Adrenal gland (tissue), 12 donors: ENCODE measurements around the gene NCKAP5. TPM values are rescaled to one million over a fixed set of nuclear protein-coding genes. Genes with fewer than 3 reads are reported as not detected.

Experiments
- DNase-seq, 7 donors: peaks; one replicate each; pipeline ENCODE4 v3.0.0-alpha.2; 2019 to 2020
- H3K27ac ChIP-seq, 5 donors: fragments of 200-600 bp; sonication (generic) in 4 of 5; 1 replicate in 3 of 5; 2 replicates in 2 of 5; pipeline versions ENCODE4 v1.5.1 to v1.8.0; 2016 to 2020; ENCODE audit warnings: mild to moderate bottlenecking in 1 of 5
- H3K27me3 ChIP-seq: fragments of 200-600 bp; 2 replicates; pipeline ENCODE4 v1.8.0; 2021
- H3K36me3 ChIP-seq, 2 donors: fragments of 200-600 bp; replicated peaks in 1 of 2; 1 replicate in 1 of 2; 2 replicates in 1 of 2; pipeline versions ENCODE4 v1.5.1 to v1.8.0; 2018 to 2022
- H3K4me1 ChIP-seq, 2 donors: fragments of 200-600 bp; replicated peaks in 1 of 2; 1 replicate in 1 of 2; 2 replicates in 1 of 2; pipeline versions ENCODE4 v1.5.1 to v1.8.0; 2018 to 2021
- H3K4me3 ChIP-seq, 4 donors: fragments of 200-600 bp; sonication (generic) in 3 of 4; one replicate each; pipeline ENCODE4 v1.5.1; 2016 to 2018
- H3K9me3 ChIP-seq, 3 donors: fragments of 200-600 bp; sonication (generic) in 1 of 3; replicated peaks in 1 of 3; 1 replicate in 2 of 3; 2 replicates in 1 of 3; pipeline versions ENCODE4 v1.5.1 to v1.8.0; 2016 to 2021
- POLR2A ChIP-seq, 2 donors: fragments of 450-650 bp; IDR thresholded peaks; one replicate each; pipeline ENCODE4 v1.6.1; 2017; ENCODE audit warnings: antibody characterized with exemption in 2 of 2, mild to moderate bottlenecking in 2 of 2, moderate library complexity in 1 of 2
- WGBS, 4 donors: extraction: QIAGEN DNeasy Blood & Tissue Kit in 2 of 4; methylation state at CpG; one replicate each; pipeline versions ENCODE4 v1.1.5 to v1.1.7; 2013 to 2017; 5-methylcytosine and 5-hydroxymethylcytosine counted together
- intact Hi-C, 2 donors: fragments of 100-400 bp; cut with DNase I; formaldehyde crosslinking; loops; one replicate each; pipeline versions ENCODE4 v1.14.1 to v1.15.0; 2022 to 2023
- polyA plus RNA-seq, 3 donors: library from polyadenylated mRNA; stranded (reverse); fragments of 200-250 nt in 2 of 3; fragments of 350-450 nt in 1 of 3; fragmentation: Illumina TruSeq in 1 of 3; extraction: RNeasy Lipid Tissue Mini Kit (QIAGEN cat#74804) in 1 of 3; gene quantifications; one replicate each; pipeline ENCODE4 v1.2.3, GENCODE V29; 2013 to 2014
- total RNA-seq, 9 donors: library from RNA; depleted of rRNA in 4 of 9; stranded (reverse); fragments of >200 nt in 4 of 9; fragments of 120-200 nt in 1 of 9; fragmentation: NEBNext Ultra II Directional in 1 of 9; extraction: Animal tissue kit (Norgen Biotek cat#: 25700) in 1 of 9; gene quantifications; one replicate each; pipeline versions ENCODE4 v1.1.0 to v1.2.4, GENCODE V29; 2013 to 2023
- TF ChIP-seq, protein P1 (sequence below), 6 experiments: fragments of 450-650 bp in 4 of 6; fragments of 200-600 bp in 2 of 6; sonication (generic) in 1 of 6; IDR thresholded peaks; 1 replicate in 5 of 6; 2 replicates in 1 of 6; pipeline versions ENCODE4 v1.5.1 to v1.8.0; 2016 to 2021; ENCODE audit warnings: antibody characterized with exemption in 6 of 6, mild to moderate bottlenecking in 2 of 6, moderate library complexity in 1 of 6
- donor health status: healthy with polysubstance abuse.
- donor health status: Bipolar disorder and iron deficiency.
- donor health status: DM: yes; HTN: yes; CAD: no.
- donor health status: DM: no; HTN: no; CAD: no.
- donor health status: DM: no; HTN: no; CAD: no.
- donor health status: DM: yes; HTN: yes; CAD: no.

NCKAP5 gene
- total and polyA plus RNA-seq, 12 donors, result 0.06 to 3.1 (median 1.1) TPM

DNA sequence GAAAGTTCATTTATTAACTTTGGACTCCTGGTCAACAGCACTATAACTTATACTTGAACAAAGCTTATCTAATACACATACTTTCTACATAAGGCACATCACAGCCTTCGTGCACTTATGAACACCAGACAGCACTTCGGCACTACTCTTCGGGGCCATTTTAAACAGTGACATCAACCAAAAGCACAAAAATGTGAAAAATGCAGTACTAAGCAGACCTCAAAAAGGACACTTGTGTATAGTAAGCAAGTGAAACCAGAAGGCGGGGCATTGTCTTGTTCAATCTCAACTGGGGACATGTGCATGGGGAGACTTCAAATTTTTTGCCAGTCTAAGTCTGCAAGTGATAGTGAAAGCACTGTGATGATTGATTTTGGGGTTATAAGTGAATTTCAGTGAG is 163.0 kb downstream of the NCKAP5 start:
- Histone ChIP-seq H3K4me3 (no peak overlapping the region), H3K27ac (no peak overlapping the region), H3K27me3 (no peaks in the 10 kb centered on the region), H3K9me3 (no peaks in the 10 kb centered on the region), H3K4me1 (no peaks in the 10 kb centered on the region), H3K36me3 (no peaks in the 10 kb centered on the region)
- intact Hi-C loops, result no loop called here
- WGBS, 4 donors, result 87 to 93% (median 89%) methylated on average over 4 of the region's 4 CpGs
- DNase-seq, result no peak
- no peak for TF ChIP-seq POLR2A (IDR thresholded peaks at IDR 0.05)
- TF ChIP-seq, protein P1, sequence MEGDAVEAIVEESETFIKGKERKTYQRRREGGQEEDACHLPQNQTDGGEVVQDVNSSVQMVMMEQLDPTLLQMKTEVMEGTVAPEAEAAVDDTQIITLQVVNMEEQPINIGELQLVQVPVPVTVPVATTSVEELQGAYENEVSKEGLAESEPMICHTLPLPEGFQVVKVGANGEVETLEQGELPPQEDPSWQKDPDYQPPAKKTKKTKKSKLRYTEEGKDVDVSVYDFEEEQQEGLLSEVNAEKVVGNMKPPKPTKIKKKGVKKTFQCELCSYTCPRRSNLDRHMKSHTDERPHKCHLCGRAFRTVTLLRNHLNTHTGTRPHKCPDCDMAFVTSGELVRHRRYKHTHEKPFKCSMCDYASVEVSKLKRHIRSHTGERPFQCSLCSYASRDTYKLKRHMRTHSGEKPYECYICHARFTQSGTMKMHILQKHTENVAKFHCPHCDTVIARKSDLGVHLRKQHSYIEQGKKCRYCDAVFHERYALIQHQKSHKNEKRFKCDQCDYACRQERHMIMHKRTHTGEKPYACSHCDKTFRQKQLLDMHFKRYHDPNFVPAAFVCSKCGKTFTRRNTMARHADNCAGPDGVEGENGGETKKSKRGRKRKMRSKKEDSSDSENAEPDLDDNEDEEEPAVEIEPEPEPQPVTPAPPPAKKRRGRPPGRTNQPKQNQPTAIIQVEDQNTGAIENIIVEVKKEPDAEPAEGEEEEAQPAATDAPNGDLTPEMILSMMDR (IDR thresholded peaks at IDR 0.05), result no peak

DNA sequence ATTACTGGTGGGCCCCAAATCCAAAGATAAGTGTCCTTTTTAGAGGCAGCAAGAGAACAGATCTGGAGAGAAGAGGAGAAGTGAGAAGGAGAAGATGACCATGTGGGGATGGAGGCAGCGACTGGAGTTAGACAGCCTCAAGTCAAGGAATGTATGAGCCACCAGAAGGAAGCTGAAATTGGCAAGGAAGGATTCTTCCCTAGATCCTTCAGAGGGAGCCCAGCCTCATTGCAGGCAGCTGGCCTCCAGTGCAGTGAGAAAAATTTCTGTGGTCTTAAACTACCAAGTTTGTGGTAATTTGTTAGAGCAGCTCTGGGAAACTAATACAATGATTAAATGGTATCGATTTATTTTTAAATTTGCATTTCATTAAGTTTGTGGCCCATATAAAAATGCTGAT is 167.9 kb downstream of the NCKAP5 start:
- intact Hi-C loops, result no loop called here
- TF ChIP-seq POLR2A (IDR thresholded peaks at IDR 0.05), result no peak
- TF ChIP-seq, protein P1 (IDR thresholded peaks at IDR 0.05), result no peak
- H3K4me3 ChIP-seq, result no peak overlapping the region
- H3K27ac ChIP-seq, result no peak overlapping the region
- H3K36me3 ChIP-seq, result no peaks in the 10 kb centered on the region
- 87 to 95% (median 94%) methylated on average over 2 of the region's 2 CpGs for WGBS, 4 donors
- no peaks in the 10 kb centered on the region for H3K4me1 ChIP-seq
- no peak for DNase-seq
- no peaks in the 10 kb centered on the region for H3K27me3 ChIP-seq
- H3K9me3 ChIP-seq, result no peaks in the 10 kb centered on the region

DNA sequence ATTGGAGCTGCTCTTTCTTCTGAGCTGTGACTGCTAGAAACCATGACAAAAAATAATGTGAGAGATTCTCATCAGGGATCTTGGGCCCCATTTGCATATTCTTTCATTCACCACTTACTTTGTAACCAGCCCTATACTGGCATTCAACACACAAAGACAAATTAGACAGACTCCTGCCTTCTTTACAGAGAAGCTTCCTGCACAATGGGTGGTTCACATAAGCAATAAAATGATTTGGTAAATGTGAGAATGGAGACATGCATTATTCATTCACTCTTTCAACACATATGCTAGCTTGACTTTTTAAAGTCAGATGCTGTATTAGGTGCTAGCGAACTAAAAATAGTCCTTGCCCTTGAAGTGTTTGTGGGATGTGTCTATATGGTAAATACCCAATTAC is 174.4 kb downstream of the NCKAP5 start:
- Histone ChIP-seq H3K4me3 (no peak overlapping the region), H3K27ac (no peak overlapping the region), H3K9me3 (no peaks in the 10 kb centered on the region), H3K36me3 (no peaks in the 10 kb centered on the region), H3K4me1 (no peaks in the 10 kb centered on the region), H3K27me3 (no peaks in the 10 kb centered on the region)
- WGBS, 4 donors, result 75 to 93% (median 84%) methylated on average over 1 of the region's 1 CpG
- DNase-seq, result no peak
- intact Hi-C loops, result no loop called here
- TF ChIP-seq POLR2A (IDR thresholded peaks at IDR 0.05), result no peak
- TF ChIP-seq, protein P1 (IDR thresholded peaks at IDR 0.05), result no peak

DNA sequence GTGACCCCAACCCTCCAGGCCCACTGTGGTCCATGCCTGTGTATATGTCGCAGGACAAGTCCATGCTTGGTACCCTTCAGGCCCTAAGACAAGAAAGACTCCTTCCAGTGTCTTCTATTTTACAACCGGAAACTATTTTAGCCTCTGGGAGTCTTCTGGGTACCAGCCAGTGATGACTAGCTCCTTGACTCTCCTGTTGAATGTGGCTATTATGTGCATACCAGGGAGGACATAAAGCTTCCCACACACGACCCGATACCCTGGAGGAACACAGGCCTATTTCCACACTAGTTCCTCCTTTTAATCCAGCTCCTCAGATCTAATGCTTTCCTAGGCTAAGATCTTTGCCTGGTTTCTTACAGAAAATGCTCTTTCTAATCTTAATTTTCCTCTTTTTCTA is 178.1 kb downstream of the NCKAP5 start:
- WGBS, 4 donors, result 81 to 93% (median 89%) methylated on average over 4 of the region's 4 CpGs
- Histone ChIP-seq H3K27me3 (no peaks in the 10 kb centered on the region), H3K4me1 (no peaks in the 10 kb centered on the region), H3K27ac (no peak overlapping the region), H3K36me3 (no peaks in the 10 kb centered on the region), H3K4me3 (no peak overlapping the region), H3K9me3 (no peaks in the 10 kb centered on the region)
- intact Hi-C loops, result no loop called here
- TF ChIP-seq, protein P1 (IDR thresholded peaks at IDR 0.05), result no peak
- no peak for TF ChIP-seq POLR2A (IDR thresholded peaks at IDR 0.05)
- DNase-seq, result no peak
